PFSK-1 (cell line): ENCODE data around the gene RHOA.

Experiments
- FOXP2 ChIP-seq: optimal IDR thresholded peaks from 2 replicates; pipeline ENCODE3; 2011; ENCODE audit warnings: borderline replicate concordance, control low read depth, inconsistent platforms; ENCODE audit not compliant: insufficient read depth; ENCODE audit errors: extremely low read length, extremely low read depth
- POLR2AphosphoS5 ChIP-seq: IDR thresholded peaks from 2 replicates; pipeline ENCODE4 v1.6.1; 2012; ENCODE audit warnings: low read depth, mild to moderate bottlenecking, control low read depth, low read length, moderate library complexity
- SIN3A ChIP-seq: IDR thresholded peaks from 2 replicates; pipeline ENCODE4 v1.6.1; 2012; ENCODE audit warnings: mild to moderate bottlenecking, low read length, moderate library complexity, borderline replicate concordance; ENCODE audit not compliant: insufficient read depth
- TAF1 ChIP-seq: IDR thresholded peaks from 2 replicates; pipeline ENCODE4 v1.6.1; 2012; ENCODE audit warnings: low read length, control low read depth, borderline replicate concordance; ENCODE audit not compliant: insufficient read depth
- TF ChIP-seq, protein P1 (sequence below), 2 experiments: IDR thresholded peaks; 2 replicates each; pipeline versions ENCODE4 v1.6.1 to v1.8.0; 2011 to 2012; ENCODE audit warnings: low read depth in 2 of 2, low read length in 2 of 2, control low read depth in 1 of 2, inconsistent platforms in 1 of 2, mild to moderate bottlenecking in 1 of 2, moderate library complexity in 1 of 2; ENCODE audit not compliant: insufficient read depth in 1 of 2

RHOA gene

GRCh38 chr3:49421890-49422378 lies 10.2 kb upstream of the RHOA start:
- TF ChIP-seq, protein P1, sequence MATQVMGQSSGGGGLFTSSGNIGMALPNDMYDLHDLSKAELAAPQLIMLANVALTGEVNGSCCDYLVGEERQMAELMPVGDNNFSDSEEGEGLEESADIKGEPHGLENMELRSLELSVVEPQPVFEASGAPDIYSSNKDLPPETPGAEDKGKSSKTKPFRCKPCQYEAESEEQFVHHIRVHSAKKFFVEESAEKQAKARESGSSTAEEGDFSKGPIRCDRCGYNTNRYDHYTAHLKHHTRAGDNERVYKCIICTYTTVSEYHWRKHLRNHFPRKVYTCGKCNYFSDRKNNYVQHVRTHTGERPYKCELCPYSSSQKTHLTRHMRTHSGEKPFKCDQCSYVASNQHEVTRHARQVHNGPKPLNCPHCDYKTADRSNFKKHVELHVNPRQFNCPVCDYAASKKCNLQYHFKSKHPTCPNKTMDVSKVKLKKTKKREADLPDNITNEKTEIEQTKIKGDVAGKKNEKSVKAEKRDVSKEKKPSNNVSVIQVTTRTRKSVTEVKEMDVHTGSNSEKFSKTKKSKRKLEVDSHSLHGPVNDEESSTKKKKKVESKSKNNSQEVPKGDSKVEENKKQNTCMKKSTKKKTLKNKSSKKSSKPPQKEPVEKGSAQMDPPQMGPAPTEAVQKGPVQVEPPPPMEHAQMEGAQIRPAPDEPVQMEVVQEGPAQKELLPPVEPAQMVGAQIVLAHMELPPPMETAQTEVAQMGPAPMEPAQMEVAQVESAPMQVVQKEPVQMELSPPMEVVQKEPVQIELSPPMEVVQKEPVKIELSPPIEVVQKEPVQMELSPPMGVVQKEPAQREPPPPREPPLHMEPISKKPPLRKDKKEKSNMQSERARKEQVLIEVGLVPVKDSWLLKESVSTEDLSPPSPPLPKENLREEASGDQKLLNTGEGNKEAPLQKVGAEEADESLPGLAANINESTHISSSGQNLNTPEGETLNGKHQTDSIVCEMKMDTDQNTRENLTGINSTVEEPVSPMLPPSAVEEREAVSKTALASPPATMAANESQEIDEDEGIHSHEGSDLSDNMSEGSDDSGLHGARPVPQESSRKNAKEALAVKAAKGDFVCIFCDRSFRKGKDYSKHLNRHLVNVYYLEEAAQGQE (IDR thresholded peaks at IDR 0.05; ENCODE audit: insufficient read depth in 1 of 2, low read depth in 2 of 2, low read length in 2 of 2) = no peak
- TF ChIP-seq SIN3A (no peak), POLR2AphosphoS5 (no peak), TAF1 (no peak), FOXP2 (no peak)

DNA sequence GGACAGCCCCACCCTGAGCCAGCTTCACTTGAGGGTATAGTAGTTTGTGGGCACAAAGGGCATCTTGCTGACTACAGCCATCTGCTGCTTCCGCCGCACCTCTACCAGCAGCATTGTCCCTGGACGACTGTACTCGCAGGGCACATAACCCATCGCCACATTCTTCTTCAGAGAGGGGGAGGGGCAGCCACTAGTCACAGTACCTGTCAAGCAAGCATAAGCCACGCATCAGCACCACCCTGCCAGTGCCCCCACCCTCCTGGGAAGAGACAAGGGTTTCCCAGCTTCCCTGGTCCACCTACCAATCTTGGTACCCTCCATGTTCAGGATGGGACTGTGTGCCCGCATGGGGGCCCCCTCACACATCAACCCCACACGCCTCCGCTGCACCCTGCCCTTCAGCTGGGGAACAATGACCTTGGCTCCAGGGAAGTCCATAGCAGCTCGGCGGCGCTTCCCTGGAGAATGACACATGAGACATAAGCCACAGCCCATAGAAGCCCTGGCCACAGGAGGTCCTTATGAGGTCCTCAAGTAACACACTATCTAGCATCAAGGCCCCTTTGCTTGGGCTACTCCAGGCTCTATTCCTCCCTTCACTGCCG lies 5.8 kb upstream of the RHOA start:
- TF ChIP-seq, protein P1 (IDR thresholded peaks at IDR 0.05; ENCODE audit: insufficient read depth in 1 of 2, low read depth in 2 of 2, low read length in 2 of 2) = no peak
- no peak for TF ChIP-seq SIN3A
- no peak for TF ChIP-seq FOXP2

- no peak for TF ChIP-seq FOXP2
These were observed 5.1 kb upstream of the RHOA start for GRCh38 chr3:49416867-49417266.

DNA sequence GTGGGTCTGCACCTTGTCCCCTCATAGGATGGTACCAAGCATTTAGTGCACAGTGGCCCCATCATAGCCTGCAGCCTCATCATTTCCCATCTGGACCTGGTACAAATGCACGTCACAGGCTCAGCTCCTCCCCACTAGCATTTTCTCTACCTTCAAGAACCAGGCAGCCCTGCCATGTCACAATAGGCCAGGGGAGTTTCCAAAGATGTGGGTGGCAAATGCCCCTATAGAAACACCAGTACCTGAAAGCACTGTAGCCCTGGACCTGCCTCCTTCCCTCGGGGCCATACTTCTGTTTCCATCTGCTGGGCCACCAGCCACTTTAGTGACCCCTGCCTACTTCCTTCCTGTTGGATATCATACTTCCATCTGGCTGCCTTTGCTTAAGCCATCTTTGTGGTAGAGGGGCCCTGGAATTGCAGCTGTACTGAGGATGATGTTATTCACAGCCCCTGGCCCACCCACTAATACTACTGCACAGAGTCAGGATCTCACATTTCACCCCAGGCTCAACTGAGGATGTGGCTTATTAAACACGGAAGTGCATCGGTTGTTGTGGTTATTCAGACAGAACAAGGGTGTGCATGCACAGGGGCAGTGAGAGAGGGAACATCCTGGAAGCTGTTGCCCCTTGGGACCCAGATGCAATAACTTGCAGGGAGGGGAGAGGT lies 4.3 kb upstream of the RHOA start:
- TF ChIP-seq TAF1 = no peak
- TF ChIP-seq, protein P1 (IDR thresholded peaks at IDR 0.05; ENCODE audit: insufficient read depth in 1 of 2, low read depth in 2 of 2, low read length in 2 of 2) = 0 out of 4 replicates have a peak, but pooled peaks of 1 of the 2 experiments have one; percentile 43

DNA sequence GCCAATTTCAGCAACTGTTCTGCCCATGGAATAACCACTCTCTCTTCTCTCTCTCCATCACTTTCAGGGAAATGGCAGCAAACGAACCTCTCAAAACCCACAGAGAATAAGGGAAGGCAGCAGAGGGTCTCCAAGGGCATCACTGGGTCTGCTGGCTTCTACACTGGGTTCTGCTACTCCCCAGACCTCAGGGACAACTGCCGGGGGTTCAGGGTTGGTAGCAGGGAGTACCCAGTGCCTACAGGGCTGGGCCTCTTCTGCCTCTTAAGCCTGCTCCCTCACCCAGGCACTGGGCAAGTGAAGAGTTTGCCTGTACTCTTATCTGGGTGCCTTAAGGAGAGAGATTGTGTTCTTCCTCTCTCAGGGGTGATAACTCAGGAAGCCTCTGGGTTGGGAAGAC lies 3.0 kb upstream of the RHOA start:
- TF ChIP-seq FOXP2 (no peak), SIN3A (no peak), TAF1 (no peak), POLR2AphosphoS5 (no peak)
- TF ChIP-seq, protein P1 (IDR thresholded peaks at IDR 0.05; ENCODE audit: insufficient read depth in 1 of 2, low read depth in 2 of 2, low read length in 2 of 2) = no peak
